ENCODE data around the gene LAX1.

Gene LAX1

DNA sequence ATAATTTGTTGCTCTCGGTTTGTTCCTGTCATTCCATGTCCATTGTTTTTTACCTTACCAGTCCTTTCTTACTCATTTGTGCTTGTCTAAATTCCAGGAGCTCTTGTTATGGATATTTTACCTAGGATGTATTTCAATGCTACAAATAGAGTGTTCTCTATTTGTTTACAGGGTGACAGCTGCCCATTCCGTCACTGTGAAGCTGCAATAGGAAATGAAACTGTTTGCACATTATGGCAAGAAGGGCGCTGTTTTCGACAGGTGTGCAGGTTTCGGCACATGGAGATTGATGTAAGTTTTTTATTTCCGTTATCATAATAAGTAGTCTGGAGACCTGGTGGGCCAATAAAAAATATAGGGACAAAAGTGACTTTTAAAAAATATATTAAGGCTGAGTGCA, 53.4 kb downstream of the LAX1 start:
- DNase-seq = no peak

DNA sequence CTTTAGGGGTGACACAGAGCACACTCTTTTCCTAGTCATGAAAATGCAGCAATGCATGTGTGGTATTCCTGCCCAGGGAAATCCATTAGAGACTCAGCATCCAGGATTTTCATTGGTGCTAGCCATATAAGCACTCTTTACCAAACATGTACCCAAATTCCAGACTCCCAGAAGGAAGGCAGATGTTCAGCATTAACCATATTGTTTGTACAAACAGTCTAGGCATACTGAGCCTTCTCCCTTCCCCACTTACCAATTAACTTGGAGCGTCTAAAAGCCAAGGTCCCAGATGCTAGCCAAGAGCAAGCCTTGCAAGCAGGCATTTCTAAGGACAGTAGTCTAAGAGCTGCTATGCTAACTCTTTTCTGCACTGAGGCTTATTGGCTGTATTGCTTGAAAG, 58.3 kb downstream of the LAX1 start:
- DNase-seq = no peak

All from activated naive CD4-positive, alpha-beta T cell treated with anti-CD3 and anti-CD28 coated beads, Interleukin-2, amount 50 U/mL, for 16 hours (primary cell).